BJ (cell line): Measurements from ENCODE around the gene SHB. TPM values are rescaled to one million over a fixed set of nuclear protein-coding genes. Genes with fewer than 3 reads are reported as not detected.
A peak's percentile ranks its signal among the peaks of the same experiment; 100 is the strongest.

Experiments used
- CTCF ChIA-PET: fragments of 350-600 bp; formaldehyde crosslinking; extraction: SDS; loops from one replicate; lab custom pipeline; 2021; ENCODE audit warnings: antibody characterized with exemption, inconsistent platforms; lab: Yijun Ruan, JAX
- POLR2A ChIA-PET: fragments of 300-600 bp; sonication (Branson Sonifier 250); formaldehyde crosslinking; extraction: SDS; loops from one replicate; lab custom pipeline; 2021; ENCODE audit warnings: antibody characterized with exemption; lab: Charles Lee
- DNase-seq: peaks from one replicate; pipeline ENCODE4 v3.0.0-alpha.2; 2011; ENCODE audit warnings: low read depth
- H3K27me3 ChIP-seq: 2 replicates; pipeline ENCODE4 v1.6.0; 2011; ENCODE audit warnings: low read length; ENCODE audit not compliant: control insufficient read depth, insufficient read depth
- H3K36me3 ChIP-seq: 2 replicates; pipeline ENCODE4 v1.5.1; 2011; ENCODE audit warnings: low read length; ENCODE audit not compliant: control insufficient read depth, insufficient read depth
- H3K4me3 ChIP-seq: 2 replicates; pipeline ENCODE4 v1.5.1; 2011; ENCODE audit warnings: low read depth, mild to moderate bottlenecking, control low read depth, low read length
- polyA plus RNA-seq: library from polyadenylated mRNA; depleted of rRNA; stranded (reverse); fragments of >200 nt; gene quantifications from 2 replicates; pipeline ENCODE4 v1.2.3, GENCODE V29; 2011
- TF ChIP-seq, protein P1 (sequence below): IDR thresholded peaks from 2 replicates; pipeline ENCODE4 v1.5.1; 2011; ENCODE audit warnings: low read depth, mild to moderate bottlenecking, control low read depth, inconsistent platforms, low read length, moderate library complexity; ENCODE audit not compliant: insufficient read depth

Gene SHB
- polyA plus RNA-seq, 1 experiment = 18.6 TPM

DNA sequence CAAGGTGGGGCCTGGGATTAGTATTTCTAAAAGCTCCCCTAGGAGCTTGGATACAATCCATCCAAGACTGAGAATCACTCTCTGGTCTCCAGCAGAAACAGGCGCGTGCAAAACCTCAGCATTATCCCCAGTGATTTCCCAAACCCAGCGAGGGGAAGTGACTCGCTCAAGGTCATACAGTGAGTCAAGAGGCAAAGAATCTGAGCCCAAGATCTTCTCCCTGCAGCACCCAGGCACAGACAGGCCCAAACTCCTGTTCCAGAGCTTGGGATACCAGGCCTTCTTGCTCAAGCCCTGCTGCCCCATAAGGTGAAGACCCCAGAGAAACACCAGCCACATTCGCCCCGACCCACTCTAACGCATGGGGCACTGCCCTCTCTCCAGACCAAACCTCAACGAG lies 33.2 kb downstream of the SHB start:
- DNase-seq = no peak
- H3K36me3 ChIP-seq = no peaks in the 10 kb centered on the region
- POLR2A ChIA-PET = interaction anchor here (0.6 kb wide), 1 partner anchor 32 kb away, joined by 3 read pairs; no protein-coding TSS in a partner anchor
- H3K27me3 ChIP-seq = no peaks in the 10 kb centered on the region
- CTCF ChIA-PET = interaction anchor here (0.7 to 4.9 kb wide), 3 partner anchors 9 to 33 kb away, joined by 3 to 21 read pairs (median 6); partner anchors contain the start of gene SHB
- TF ChIP-seq, protein P1, sequence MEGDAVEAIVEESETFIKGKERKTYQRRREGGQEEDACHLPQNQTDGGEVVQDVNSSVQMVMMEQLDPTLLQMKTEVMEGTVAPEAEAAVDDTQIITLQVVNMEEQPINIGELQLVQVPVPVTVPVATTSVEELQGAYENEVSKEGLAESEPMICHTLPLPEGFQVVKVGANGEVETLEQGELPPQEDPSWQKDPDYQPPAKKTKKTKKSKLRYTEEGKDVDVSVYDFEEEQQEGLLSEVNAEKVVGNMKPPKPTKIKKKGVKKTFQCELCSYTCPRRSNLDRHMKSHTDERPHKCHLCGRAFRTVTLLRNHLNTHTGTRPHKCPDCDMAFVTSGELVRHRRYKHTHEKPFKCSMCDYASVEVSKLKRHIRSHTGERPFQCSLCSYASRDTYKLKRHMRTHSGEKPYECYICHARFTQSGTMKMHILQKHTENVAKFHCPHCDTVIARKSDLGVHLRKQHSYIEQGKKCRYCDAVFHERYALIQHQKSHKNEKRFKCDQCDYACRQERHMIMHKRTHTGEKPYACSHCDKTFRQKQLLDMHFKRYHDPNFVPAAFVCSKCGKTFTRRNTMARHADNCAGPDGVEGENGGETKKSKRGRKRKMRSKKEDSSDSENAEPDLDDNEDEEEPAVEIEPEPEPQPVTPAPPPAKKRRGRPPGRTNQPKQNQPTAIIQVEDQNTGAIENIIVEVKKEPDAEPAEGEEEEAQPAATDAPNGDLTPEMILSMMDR = no peak
- H3K4me3 ChIP-seq = no peak overlapping the region

DNA sequence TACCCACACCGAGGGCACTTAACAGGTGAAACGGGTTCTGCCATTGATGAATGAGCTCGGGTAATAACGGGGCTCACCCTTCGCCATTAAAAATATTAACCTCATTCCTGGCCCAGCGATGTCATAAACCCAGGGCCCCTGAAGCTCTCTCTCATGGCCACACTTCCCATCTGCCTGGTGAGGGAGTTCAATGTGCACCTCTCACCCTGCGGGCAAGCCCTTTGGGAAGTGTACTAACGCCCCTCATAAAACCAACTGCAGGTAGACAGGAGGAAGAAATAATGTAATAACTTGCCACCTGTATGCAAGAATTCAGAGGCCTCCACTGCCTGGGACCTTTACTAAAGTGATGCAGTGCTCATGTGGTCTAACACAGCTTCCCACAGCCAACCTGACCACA lies 35.1 kb downstream of the SHB start:
- DNase-seq = no peak
- no peaks in the 10 kb centered on the region for H3K36me3 ChIP-seq
- H3K27me3 ChIP-seq = no peaks in the 10 kb centered on the region
- ChIA-PET POLR2A (no interaction called here), CTCF (interaction anchor here (0.8 to 1.9 kb wide), 2 partner anchors 65 to 120 kb away, joined by 3 to 5 read pairs; no protein-coding TSS in a partner anchor)
- TF ChIP-seq, protein P1 = no peak
- H3K4me3 ChIP-seq = no peak overlapping the region

DNA sequence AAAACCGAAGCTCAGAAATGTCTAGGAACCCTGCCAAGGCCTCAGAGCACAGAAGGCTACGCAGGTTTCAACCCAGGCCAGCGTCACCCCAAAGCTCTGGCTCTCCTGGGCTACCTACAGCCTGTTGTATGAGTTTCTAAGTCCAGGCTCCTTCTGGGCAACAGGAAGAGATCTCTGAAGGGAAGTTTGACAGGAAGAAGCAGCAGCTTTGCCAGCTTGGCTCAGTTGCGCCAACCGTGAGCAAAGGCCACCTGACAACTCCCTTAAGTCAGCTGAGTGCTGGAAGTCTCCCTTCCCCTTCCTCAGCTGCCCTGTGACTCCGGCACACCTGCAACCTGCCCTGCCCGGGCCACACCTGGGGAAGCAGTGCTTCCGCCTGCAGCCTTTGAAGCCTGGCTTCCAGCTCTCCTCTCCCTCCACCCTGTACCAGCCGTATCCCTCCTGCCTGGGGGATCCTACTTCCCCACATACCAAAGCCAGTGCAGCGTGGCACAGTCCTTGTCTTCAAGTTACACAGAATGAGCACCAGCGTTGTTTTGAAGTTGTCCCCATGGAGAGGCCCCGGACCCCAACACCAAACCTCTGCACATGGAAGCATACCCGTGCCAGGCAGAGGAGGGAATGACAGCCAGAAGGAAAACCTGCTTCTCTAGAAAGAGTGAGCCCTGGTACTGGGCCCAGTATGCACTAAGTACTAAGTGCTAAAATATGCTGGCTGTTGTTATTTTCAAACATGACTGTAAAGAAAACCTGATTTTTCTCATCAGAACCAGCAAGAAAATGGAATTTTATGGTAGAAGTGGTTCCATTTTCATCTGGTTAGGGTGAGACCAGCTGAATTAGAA lies 36.5 kb downstream of the SHB start:
- H3K36me3 ChIP-seq = no peaks in the 10 kb centered on the region
- no peaks in the 10 kb centered on the region for H3K27me3 ChIP-seq
- CTCF ChIA-PET = interaction anchor here (0.6 to 2.1 kb wide), 2 partner anchors 119 to 353 kb away, joined by 3 to 4 read pairs; no protein-coding TSS in a partner anchor
- no peak overlapping the region for H3K4me3 ChIP-seq
- POLR2A ChIA-PET = no interaction called here
- DNase-seq = no peak
- TF ChIP-seq, protein P1 = no peak

DNA sequence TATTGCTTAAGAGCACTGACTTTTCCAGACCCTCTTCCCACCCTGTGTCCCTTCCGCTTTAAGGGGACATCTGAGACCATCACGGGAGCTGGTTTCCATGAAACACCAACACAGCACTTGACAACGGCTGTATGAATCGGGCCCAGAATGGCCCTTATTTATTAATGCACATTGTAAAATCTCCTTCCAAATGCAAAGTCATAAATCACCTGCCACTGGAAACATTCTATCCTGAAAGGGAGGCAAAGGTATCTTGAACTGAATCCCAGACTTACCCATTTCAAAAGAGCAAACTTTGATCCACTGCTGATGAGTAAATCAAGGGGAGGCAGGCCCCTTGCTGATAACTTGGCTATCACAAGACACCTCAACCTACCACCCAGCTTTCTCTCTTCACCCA lies 37.4 kb downstream of the SHB start:
- no peak overlapping the region for H3K4me3 ChIP-seq
- no peak for DNase-seq
- ChIA-PET CTCF (interaction anchor here (0.7 to 2.1 kb wide), 3 partner anchors 73 to 466 kb away, joined by 3 to 4 read pairs (median 3); no protein-coding TSS in a partner anchor), POLR2A (no interaction called here)
- no peaks in the 10 kb centered on the region for H3K27me3 ChIP-seq
- H3K36me3 ChIP-seq = no peaks in the 10 kb centered on the region
- TF ChIP-seq, protein P1 = no peak

DNA sequence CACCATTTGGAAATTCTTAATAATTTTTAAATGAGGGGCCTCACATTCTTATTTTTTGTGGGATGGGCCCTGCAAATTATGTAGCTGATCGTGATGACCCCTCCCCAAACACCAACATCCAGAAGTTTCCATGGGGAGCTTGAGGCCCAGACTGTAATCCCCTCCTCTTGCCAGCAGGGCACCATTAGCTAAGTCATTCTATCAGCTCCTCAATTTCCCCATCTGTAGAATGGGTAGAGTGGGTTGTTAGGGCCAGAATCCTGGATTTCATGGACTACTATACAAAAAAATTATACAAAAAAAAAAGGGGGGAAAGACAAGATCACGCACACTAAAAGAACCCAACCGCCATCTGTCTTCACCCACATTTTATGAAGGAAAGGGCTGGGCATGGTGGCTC lies 38.4 kb downstream of the SHB start:
- H3K4me3 ChIP-seq = no peak overlapping the region
- no peak for DNase-seq
- ChIA-PET POLR2A (no interaction called here), CTCF (interaction anchor here (0.6 to 2.1 kb wide), 5 partner anchors 10 to 117 kb away, joined by 3 to 5 read pairs (median 4); no protein-coding TSS in a partner anchor)
- H3K36me3 ChIP-seq = no peaks in the 10 kb centered on the region
- TF ChIP-seq, protein P1 = peak; percentile 4; the same call in 1 of the 2 replicates
- H3K27me3 ChIP-seq = no peaks in the 10 kb centered on the region
